ENCODE results near the gene ABCA13.

DNA sequence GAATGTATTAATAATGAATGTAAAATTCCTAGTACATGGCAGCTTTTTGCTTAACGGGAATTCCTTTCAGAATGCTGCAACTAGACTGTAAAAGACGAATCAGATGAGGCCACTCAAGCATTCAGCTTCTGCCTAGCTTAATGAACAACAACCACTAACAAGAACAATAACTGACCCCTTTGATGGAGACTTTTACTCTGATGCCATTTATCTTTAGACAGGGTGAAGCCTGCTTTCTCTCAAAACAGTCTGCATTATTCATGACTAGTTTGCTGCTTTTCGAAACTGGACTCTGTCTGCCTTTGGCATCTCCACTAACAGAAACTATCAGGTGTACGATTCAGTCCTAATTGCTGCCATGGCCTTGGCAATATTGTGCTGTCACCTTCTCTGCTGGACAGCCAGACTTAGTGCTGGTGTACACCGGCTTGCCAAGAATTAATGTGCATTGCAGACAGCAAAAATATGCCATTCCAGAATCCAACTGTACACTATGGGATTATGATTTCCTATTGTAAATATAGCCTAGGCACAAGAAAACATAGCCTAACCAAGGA, 457.6 kb downstream of the ABCA13 start:
- TF ChIP-seq POLR2A (IDR thresholded peaks at IDR 0.05) (no peak), CTCF (IDR thresholded peaks at IDR 0.05) (no peak), EP300 (IDR thresholded peaks at IDR 0.05; ENCODE audit: low read depth) (no peak)
